GM19351 (cell line): ENCODE measurements around the gene KDM8.

Source experiments
- ATAC-seq: cut with Tn5 transposase; IDR thresholded peaks from one replicate; pipeline ENCODE4 v1.9.1; 2021; ENCODE audit warnings: mild to moderate bottlenecking, moderate library complexity; ENCODE audit not compliant: unreplicated experiment

The KDM8 gene

DNA sequence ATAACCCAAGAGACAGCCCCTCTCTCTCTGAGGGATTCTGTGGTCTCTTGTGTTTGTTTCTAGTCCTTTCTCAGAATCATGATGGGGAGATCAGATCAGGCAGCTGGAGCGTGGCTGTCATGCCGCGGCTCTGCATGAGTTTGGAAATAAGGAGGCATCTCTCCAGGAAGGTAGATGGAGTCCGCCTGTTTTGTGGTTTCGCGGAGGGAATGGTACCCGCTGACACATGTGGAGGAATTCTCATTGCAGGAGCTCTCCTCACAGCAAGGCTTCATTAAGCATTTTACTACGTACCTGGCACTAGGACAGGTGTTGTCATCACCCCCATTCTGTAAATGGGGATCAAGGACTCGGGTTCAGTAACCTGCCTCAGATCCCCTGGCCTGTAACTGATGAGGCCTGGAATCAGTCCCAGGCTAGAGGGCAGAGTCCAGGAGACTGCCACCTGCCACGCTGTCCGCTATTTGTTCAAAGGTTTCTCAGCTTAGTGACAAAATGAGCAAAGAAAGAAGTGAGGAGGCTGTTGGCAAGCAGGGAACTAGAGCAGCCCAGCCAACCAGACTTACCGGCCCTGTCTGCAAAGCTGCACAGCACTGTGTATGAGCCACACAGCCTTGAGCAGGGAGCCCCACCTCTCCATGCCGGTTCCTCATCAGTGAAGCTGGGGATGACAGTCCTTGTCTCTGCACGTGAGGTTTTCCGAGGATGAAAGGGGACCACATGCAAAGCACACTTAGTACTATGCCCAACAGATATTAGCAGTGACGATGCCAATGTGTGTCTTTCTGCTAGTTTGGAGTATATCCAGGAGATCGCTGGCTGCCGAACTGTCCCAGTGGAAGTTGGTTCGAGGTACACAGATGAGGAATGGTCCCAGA is 11.0 kb downstream of the KDM8 start:
- no peak for ATAC-seq

- ATAC-seq: no peak
Observed at GRCh38 chr16:27215660-27216059, 12.3 kb downstream of the KDM8 start.

GRCh38 chr16:27216297-27216885 is 13.1 kb downstream of the KDM8 start:
- no peak for ATAC-seq

DNA sequence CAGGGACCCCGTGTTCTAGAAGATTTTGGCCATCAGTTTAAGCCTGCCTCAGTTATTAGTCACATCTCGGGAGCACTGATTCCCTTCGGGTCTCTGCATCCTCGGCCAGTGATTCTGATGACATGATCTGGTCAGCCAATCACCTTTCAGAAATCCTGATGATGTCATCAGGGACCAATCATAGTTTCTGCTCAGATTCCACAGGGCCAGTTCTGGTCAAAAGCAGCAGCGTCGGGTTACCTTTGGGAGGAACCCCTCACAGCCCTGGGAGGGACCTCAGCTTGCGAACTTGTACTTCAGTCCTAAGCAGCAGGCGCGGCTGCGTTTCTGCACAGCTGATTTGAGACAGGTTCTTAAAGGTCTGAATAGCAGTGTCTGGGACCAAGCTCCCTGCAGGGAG is 13.9 kb downstream of the KDM8 start:
- ATAC-seq: no peak

DNA sequence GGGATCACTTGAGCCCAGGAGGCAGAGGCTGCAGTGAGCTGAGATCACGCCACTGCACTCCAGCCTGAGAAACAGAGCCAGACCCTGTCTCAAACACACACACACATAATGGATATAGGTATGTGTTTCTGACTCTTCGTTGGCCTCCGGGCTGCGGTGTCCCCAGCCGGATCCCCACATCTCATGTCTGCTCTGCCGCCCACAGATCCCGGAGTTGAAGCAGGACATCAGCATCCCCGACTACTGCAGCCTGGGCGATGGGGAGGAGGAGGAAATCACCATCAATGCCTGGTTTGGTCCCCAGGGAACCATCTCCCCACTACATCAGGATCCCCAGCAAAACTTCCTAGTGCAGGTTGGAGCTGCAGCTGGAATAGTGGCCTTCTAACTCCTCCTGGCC is 15.4 kb downstream of the KDM8 start:
- no peak for ATAC-seq

- no peak for ATAC-seq
Observed at GRCh38 chr16:27219161-27219560, 15.8 kb downstream of the KDM8 start.

DNA sequence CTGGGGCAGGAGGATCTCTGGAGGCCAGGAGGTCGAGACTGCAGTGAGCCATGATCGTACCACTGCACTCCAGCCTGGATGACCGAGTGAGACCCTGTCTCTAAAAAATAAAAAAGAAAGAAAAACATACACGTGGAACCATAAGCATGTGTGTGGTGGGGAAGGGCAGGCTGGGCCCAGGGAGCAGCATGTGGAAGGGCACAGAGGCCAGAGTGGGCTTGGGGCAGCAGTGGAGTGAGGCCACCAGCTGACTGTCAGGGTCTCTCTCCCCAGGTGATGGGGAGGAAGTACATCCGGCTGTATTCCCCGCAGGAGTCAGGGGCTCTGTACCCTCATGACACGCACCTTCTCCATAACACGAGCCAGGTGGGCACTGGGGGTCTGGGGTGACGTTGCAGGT is 16.8 kb downstream of the KDM8 start:
- ATAC-seq: no peak

DNA sequence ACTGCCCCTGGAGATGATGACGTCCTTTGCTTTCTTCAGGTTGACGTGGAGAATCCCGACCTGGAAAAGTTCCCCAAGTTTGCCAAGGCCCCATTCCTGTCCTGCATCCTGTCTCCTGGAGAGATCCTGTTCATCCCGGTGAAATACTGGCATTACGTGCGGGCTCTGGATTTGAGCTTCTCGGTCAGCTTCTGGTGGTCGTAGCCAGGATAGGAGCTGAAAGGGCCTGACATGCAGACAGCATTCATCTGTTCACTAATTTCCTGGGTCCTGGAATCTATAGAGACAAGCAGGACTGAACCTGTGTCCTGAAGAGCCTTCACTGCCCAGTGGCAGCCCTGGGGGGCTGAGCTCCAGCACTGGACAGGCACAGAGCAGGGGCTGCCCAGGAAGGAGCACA is 17.2 kb downstream of the KDM8 start:
- ATAC-seq: no peak

GRCh38 chr16:27220991-27221390 is 17.7 kb downstream of the KDM8 start:
- no peak for ATAC-seq

DNA sequence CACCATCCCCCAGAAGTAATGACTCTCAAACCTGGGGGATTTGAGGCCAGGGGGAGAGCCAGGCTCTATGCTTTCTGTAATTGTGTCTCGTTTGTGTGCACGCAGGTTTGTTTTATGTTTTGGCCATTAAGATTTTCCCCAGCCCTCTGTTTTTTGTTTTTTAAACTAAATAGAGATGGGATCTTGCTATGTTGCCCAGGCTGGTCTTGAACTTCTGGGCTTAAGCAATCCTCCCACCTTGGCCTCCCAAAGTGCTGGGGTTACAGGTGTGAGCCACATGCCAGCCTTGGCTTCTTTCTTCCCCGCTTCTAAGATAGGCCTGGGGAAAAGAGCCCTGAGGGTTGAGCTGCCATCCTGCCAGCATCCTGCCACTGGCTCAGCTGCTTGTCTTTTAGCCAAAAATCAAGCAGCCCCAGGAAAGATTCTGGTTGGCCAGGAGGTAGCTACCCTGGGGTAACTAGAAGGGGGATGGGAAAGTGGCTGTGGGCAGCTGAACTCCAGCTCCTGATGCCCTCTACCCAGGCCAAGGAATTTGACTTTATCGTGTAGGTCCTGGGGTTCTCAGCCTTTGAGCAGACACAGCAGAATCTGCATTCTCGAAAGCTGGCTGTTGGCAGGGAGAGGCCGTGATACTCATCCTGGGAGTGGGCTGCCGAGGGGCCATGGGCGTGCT is 18.4 kb downstream of the KDM8 start:
- ATAC-seq: no peak

- ATAC-seq: no peak
Observed at GRCh38 chr16:27222249-27223225, 19.2 kb downstream of the KDM8 start.

- no peak for ATAC-seq
Observed at GRCh38 chr16:27223226-27223610, 19.9 kb downstream of the KDM8 start.

- ATAC-seq: no peak
Observed at GRCh38 chr16:27223701-27224100, 20.4 kb downstream of the KDM8 start.

GRCh38 chr16:27224271-27224737 is 21.0 kb downstream of the KDM8 start:
- ATAC-seq: no peak

DNA sequence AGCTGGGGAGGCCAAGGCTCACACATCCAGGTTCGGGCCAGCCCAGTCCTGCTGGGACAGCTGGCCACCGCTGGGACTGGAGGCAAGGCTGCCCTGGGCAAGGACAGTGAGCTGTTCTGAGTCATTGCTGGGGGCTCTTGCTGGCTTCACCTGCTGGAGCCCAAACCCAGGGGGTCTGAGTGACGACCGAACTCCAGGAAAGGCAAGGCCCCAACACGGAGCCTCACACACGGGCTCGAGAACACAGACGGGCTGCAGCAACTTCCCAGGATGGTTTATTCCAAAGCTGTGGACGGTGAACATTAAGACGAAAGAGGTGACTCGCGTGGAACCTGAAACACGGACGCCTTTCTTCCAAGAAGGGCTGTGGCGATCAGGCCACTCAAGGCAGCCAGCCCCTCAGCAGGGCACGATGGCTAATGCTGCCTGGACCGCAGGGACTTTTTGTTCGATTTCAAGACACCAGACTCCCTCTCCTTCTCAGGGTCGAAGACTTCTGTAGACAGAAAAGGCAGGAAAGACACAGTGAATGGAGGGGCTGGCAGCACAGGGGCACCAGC is 21.5 kb downstream of the KDM8 start:
- ATAC-seq: no peak

- ATAC-seq: no peak
Observed at GRCh38 chr16:27225536-27226360, 22.4 kb downstream of the KDM8 start.

DNA sequence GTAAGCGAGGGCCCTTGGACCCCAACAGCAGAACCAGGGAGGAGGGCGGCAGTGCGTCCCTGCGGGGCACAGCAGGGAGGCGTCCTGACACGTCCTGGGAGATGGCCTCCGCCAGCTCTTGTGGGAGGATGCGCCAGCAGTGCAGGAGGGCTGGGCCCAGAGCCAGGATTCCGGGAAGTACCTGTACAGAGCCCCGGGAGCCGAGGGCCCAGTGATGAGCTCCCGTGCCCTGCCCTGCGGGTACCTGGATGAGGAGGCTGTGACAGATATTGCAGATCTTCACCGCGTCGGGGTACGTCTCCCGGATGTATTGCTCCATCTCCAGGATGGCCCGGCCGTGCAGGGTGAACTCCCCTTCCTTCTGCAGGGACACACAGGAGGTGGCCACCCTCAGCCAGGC is 23.1 kb downstream of the KDM8 start:
- no peak for ATAC-seq

- no peak for ATAC-seq
Observed at GRCh38 chr16:27226976-27227705, 23.8 kb downstream of the KDM8 start.

DNA sequence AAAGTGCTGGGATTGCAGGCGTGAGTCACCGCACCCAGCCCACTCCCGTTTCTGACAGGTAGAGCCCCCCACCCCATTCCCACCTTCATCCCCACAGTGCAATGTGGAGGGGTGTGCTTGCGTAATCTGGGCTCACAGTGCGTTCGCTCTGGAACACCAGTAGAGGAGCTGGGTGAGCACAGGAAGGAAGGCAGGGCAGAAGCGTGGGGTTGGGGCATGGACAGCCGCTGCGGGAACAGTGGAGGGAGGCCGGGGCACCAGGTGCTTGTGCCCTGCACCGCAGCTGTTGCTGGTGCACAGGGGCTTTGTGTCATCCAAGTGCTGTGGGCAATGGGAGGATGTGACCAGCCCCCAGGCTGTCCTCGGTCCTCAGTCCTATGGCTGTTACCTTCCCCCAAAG is 24.7 kb downstream of the KDM8 start:
- ATAC-seq: no peak
